BJ (cell line): ENCODE measurements around the gene SLC35D2. TPM values are rescaled to one million over a fixed set of nuclear protein-coding genes. Genes with fewer than 3 reads are reported as not detected.

ENCODE experiments used
- CTCF ChIA-PET: fragments of 350-600 bp; formaldehyde crosslinking; extraction: SDS; loops from one replicate; lab custom pipeline; 2021; ENCODE audit warnings: antibody characterized with exemption, inconsistent platforms; lab: Yijun Ruan, JAX
- POLR2A ChIA-PET: fragments of 300-600 bp; sonication (Branson Sonifier 250); formaldehyde crosslinking; extraction: SDS; loops from one replicate; lab custom pipeline; 2021; ENCODE audit warnings: antibody characterized with exemption; lab: Charles Lee
- DNase-seq: peaks from one replicate; pipeline ENCODE4 v3.0.0-alpha.2; 2011; ENCODE audit warnings: low read depth
- H3K27me3 ChIP-seq: 2 replicates; pipeline ENCODE4 v1.6.0; 2011; ENCODE audit warnings: low read length; ENCODE audit not compliant: control insufficient read depth, insufficient read depth
- H3K36me3 ChIP-seq: 2 replicates; pipeline ENCODE4 v1.5.1; 2011; ENCODE audit warnings: low read length; ENCODE audit not compliant: control insufficient read depth, insufficient read depth
- H3K4me3 ChIP-seq: 2 replicates; pipeline ENCODE4 v1.5.1; 2011; ENCODE audit warnings: low read depth, mild to moderate bottlenecking, control low read depth, low read length
- polyA plus RNA-seq: library from polyadenylated mRNA; depleted of rRNA; stranded (reverse); fragments of >200 nt; gene quantifications from 2 replicates; pipeline ENCODE4 v1.2.3, GENCODE V29; 2011
- TF ChIP-seq, protein P1 (sequence below): IDR thresholded peaks from 2 replicates; pipeline ENCODE4 v1.5.1; 2011; ENCODE audit warnings: low read depth, mild to moderate bottlenecking, control low read depth, inconsistent platforms, low read length, moderate library complexity; ENCODE audit not compliant: insufficient read depth

Gene SLC35D2
- polyA plus RNA-seq, 1 experiment = 11.3 TPM

DNA sequence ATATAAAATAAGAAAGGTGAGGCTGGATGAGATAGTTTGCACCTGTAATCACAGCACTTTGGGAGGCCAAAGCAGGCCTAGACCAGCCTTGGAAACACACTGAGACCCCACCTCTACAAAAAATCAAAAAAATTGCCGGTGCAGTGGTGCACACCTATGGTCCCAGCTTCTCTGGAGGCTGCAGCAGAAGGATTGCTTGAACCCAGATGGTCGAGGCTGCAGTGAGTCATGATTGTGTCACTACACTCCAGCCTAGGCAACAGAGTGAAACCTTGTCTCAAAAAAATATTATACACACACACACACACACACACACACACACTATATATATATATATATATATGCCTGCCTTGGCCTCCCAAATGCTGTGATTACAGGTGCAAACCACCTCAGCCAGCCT is 1.3 kb downstream of the SLC35D2 start:
- no peak overlapping the region for H3K4me3 ChIP-seq
- POLR2A ChIA-PET = no interaction called here
- no peaks in the 10 kb centered on the region for H3K27me3 ChIP-seq
- no peak for DNase-seq
- H3K36me3 ChIP-seq = 0 out of 2 replicates have a peak, but pooled peaks cover 2% of the 10 kb centered on the region
- TF ChIP-seq, protein P1, sequence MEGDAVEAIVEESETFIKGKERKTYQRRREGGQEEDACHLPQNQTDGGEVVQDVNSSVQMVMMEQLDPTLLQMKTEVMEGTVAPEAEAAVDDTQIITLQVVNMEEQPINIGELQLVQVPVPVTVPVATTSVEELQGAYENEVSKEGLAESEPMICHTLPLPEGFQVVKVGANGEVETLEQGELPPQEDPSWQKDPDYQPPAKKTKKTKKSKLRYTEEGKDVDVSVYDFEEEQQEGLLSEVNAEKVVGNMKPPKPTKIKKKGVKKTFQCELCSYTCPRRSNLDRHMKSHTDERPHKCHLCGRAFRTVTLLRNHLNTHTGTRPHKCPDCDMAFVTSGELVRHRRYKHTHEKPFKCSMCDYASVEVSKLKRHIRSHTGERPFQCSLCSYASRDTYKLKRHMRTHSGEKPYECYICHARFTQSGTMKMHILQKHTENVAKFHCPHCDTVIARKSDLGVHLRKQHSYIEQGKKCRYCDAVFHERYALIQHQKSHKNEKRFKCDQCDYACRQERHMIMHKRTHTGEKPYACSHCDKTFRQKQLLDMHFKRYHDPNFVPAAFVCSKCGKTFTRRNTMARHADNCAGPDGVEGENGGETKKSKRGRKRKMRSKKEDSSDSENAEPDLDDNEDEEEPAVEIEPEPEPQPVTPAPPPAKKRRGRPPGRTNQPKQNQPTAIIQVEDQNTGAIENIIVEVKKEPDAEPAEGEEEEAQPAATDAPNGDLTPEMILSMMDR = no peak
- CTCF ChIA-PET = interaction anchor here (1.4 kb wide), 1 partner anchor 54 kb away, joined by 3 read pairs; no protein-coding TSS in a partner anchor

DNA sequence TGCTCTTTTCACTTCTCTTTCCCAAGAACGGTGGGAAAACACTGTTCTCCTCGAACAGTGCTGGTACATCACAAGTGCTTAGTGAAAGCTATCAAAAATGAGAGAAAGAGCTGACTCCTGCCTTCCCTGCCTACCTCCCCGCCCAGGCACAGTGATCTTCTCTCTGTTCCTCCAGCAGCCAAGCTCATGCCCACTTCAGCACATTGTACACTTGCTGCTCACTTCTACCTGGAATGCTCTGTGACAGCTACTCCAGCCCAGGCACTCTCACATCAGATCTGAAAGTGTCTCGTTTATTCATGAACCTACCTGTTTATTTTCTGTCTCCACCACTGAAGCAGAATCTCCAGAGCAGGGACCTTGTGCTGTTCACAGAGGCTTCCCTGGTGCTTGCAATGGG is 1.8 kb downstream of the SLC35D2 start:
- TF ChIP-seq, protein P1 = no peak
- ChIA-PET CTCF (interaction anchor here (1.2 kb wide), 1 partner anchor 54 kb away, joined by 3 read pairs; no protein-coding TSS in a partner anchor), POLR2A (no interaction called here)
- H3K36me3 ChIP-seq = 0 out of 2 replicates have a peak, but pooled peaks cover 2% of the 10 kb centered on the region
- no peak overlapping the region for H3K4me3 ChIP-seq
- H3K27me3 ChIP-seq = no peaks in the 10 kb centered on the region
- no peak for DNase-seq

DNA sequence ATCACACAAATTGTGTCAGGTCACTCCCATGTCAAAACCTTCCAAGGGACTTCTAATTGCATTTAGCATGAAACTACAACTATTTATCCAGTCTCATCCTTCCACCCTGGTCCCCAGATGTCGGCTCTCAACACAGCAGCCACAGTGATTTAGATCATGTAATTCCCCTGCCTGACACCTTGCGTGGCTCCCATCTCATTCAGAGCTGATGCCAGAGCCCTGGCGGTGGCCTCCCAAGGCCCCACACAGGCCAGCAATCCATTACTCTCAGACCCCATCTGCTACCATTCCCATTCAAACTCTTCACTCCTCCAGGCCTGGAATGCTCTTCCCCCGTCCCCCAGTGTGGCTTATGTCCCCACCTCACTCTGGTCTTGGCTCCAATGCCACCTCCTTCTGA is 2.4 kb downstream of the SLC35D2 start:
- no peak overlapping the region for H3K4me3 ChIP-seq
- no peak for DNase-seq
- no peaks in the 10 kb centered on the region for H3K27me3 ChIP-seq
- TF ChIP-seq, protein P1 = no peak
- H3K36me3 ChIP-seq = 0 out of 2 replicates have a peak, but pooled peaks cover 2% of the 10 kb centered on the region
- ChIA-PET CTCF (interaction anchor here (1.2 kb wide), 1 partner anchor 54 kb away, joined by 3 read pairs; no protein-coding TSS in a partner anchor), POLR2A (no interaction called here)

DNA sequence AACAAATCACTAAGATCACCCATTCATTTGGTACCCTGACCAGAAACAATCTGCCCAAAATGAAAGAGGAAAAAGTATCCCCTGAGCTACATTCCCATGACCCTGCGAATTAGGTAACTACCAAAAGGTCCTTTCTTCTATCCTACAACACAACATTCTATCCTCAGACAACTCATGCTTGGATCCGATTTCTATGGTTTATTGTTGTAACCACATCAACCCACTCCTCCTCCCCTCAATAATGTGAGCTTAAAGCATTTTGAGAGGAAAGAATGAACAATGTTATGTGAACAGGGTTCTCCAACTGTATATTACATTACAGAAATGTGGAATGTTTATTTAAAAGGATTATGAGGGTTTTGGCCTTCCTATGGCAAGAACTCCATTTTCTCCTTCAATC is 4.0 kb downstream of the SLC35D2 start:
- DNase-seq = no peak
- TF ChIP-seq, protein P1 = no peak
- Histone ChIP-seq H3K27me3 (no peaks in the 10 kb centered on the region), H3K4me3 (no peak overlapping the region), H3K36me3 (0 out of 2 replicates have a peak, but pooled peaks cover 2% of the 10 kb centered on the region)
- CTCF ChIA-PET = interaction anchor here (0.6 kb wide), 1 partner anchor 672 kb away, joined by 3 read pairs; no protein-coding TSS in a partner anchor
- POLR2A ChIA-PET = no interaction called here

DNA sequence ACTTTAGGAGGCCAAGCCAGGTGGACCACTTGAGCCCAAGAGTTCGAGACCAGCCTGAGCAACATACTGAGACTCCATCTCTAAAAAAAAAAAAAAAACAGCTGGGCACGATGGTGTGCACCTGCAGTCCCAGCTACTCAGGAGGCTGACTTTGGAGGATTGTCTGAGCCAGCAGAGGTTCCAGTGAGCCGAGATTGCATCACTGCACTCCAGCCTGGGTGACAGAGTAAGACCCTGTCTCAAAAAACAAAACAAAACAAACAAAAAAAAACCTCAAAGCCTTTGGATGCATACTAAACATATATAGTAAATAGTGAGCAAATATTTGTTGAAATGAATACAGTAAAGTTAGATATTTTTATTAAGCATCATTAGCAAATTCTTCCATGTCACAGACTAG is 5.3 kb downstream of the SLC35D2 start:
- 0 out of 2 replicates have a peak, but pooled peaks cover 2% of the 10 kb centered on the region for H3K36me3 ChIP-seq
- no peaks in the 10 kb centered on the region for H3K27me3 ChIP-seq
- TF ChIP-seq, protein P1 = no peak
- H3K4me3 ChIP-seq = no peak overlapping the region
- ChIA-PET CTCF (no interaction called here), POLR2A (interaction anchor here (0.7 kb wide), 2 partner anchors 24 to 35 kb away, joined by 4 to 6 read pairs; no protein-coding TSS in a partner anchor)
- DNase-seq = no peak
